ENCODE data around the gene CERKL.

The CERKL gene

DNA sequence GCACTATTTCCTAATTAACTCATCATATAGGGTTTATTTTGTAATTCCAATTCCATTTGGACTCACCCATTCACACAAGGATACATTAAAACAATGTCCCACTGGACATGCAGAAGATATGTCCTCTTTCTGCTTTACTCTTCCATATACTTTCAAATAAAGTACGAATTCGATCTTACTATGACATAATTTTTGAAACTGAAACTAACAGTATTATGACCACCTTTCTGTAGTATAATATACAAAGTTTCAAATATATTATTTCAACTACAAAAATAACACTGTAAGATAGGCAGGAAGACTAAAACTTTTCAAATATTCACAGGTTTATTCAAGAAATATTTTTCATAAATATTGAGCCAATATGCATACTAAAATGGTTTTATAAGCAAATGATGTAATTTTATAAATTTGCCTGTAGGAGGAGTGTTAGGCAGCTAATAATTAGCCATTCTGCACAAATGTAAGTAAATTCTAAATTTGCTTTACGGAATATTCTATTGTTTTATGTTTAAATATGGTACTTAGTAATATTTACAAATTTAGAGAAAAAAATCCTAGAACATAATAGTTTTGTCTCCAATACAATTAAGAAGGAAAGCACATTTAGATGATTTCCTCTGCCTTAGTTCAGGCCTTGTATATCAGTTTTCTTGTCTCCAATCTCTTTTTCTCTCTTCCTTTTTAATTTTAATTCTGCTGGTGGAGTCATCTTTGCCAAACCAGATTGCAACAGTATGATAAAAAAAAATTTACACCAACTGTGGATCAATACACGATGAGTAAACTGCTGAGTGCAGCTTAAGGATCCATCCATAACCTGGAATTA lies 85.9 kb downstream of the CERKL start:
- DNase-seq (ENCODE audit: extremely low read depth, low read depth): no peak
- H3K4me3 ChIP-seq (replicated peaks; ENCODE audit: low read depth, low read length): no peak overlapping the region
- TF ChIP-seq, protein P1, sequence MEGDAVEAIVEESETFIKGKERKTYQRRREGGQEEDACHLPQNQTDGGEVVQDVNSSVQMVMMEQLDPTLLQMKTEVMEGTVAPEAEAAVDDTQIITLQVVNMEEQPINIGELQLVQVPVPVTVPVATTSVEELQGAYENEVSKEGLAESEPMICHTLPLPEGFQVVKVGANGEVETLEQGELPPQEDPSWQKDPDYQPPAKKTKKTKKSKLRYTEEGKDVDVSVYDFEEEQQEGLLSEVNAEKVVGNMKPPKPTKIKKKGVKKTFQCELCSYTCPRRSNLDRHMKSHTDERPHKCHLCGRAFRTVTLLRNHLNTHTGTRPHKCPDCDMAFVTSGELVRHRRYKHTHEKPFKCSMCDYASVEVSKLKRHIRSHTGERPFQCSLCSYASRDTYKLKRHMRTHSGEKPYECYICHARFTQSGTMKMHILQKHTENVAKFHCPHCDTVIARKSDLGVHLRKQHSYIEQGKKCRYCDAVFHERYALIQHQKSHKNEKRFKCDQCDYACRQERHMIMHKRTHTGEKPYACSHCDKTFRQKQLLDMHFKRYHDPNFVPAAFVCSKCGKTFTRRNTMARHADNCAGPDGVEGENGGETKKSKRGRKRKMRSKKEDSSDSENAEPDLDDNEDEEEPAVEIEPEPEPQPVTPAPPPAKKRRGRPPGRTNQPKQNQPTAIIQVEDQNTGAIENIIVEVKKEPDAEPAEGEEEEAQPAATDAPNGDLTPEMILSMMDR (IDR thresholded peaks at IDR 0.05; ENCODE audit: low read depth, low read length, missing control alignments): no peak

DNA sequence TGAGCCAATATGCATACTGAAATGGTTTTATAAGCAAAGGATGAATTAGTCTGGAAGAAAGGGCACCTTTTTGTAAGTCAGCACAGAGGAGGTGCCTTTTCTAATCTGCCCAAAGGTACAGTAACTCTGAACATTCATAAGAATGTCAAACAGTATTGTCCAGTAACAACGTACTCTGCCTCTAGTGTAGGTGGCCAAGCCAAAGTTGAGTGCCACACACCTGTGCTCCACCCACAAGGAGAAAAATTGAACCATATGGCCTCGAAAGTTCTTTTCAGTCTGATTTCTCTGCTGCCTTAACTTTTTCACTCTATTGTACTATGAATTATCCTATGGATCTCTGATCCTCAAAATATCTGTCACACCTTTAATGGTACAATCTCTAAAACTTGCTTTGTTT lies 86.8 kb downstream of the CERKL start:
- no peak overlapping the region for H3K4me3 ChIP-seq (replicated peaks; ENCODE audit: low read depth, low read length)
- DNase-seq (ENCODE audit: extremely low read depth, low read depth): no peak
- TF ChIP-seq, protein P1 (IDR thresholded peaks at IDR 0.05; ENCODE audit: low read depth, low read length, missing control alignments): no peak

GRCh38 chr2:181566334-181567032 lies 90.4 kb downstream of the CERKL start:
- no peak for DNase-seq (ENCODE audit: extremely low read depth, low read depth)
- H3K4me3 ChIP-seq (replicated peaks; ENCODE audit: low read depth, low read length): no peak overlapping the region
- TF ChIP-seq, protein P1 (IDR thresholded peaks at IDR 0.05; ENCODE audit: low read depth, low read length, missing control alignments): no peak

DNA sequence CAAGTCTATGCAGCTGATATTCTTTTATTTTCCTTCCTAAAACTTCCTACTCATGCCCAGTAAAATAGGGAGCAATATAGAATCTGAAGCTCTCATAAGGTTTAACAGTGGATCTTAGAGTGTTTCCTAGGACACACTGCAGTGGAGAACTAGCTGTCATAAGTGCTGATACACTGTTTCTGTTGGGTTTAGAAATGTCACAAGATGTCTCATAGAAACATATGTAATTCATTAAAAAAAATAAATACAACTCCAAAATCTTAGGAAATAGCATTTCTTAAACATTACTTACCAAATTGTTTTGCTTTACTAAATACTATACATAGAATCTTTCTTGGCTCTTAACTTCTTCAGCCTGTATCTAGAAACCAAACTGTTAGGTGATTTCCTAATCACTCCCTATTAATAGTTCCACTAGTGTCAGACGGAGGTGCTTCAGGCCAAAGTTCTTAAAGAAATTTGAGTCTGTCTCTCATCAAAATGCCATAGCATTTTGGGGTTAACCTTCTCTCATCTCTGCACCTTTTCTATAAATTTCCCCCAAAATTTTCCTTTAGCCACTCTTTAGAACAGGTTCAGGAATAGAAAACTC lies 93.7 kb downstream of the CERKL start:
- TF ChIP-seq, protein P1 (IDR thresholded peaks at IDR 0.05; ENCODE audit: low read depth, low read length, missing control alignments): no peak
- H3K4me3 ChIP-seq (replicated peaks; ENCODE audit: low read depth, low read length): no peak overlapping the region
- no peak for DNase-seq (ENCODE audit: extremely low read depth, low read depth)

DNA sequence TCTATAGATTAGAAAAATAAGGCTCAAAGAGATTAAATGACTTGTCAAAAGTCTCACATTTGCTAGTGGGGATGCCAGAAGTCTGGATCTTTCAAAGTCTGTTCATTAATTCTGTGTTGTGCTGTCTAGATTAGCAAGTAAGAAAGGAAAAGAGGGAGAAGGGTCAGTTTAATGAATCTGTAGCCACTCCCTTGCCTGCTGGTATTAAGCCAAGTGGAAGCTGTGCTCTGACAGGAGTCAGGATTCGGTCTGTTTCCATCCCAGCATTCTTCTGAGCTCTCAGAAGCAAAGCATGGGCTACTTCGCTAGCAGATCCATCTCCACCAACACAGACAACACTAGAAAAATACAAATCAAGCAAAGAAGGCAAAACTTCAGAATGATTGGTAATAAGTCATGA lies 98.5 kb downstream of the CERKL start:
- no peak for DNase-seq (ENCODE audit: extremely low read depth, low read depth)
- TF ChIP-seq, protein P1 (IDR thresholded peaks at IDR 0.05; ENCODE audit: low read depth, low read length, missing control alignments): no peak
- H3K4me3 ChIP-seq (replicated peaks; ENCODE audit: low read depth, low read length): no peak overlapping the region

DNA sequence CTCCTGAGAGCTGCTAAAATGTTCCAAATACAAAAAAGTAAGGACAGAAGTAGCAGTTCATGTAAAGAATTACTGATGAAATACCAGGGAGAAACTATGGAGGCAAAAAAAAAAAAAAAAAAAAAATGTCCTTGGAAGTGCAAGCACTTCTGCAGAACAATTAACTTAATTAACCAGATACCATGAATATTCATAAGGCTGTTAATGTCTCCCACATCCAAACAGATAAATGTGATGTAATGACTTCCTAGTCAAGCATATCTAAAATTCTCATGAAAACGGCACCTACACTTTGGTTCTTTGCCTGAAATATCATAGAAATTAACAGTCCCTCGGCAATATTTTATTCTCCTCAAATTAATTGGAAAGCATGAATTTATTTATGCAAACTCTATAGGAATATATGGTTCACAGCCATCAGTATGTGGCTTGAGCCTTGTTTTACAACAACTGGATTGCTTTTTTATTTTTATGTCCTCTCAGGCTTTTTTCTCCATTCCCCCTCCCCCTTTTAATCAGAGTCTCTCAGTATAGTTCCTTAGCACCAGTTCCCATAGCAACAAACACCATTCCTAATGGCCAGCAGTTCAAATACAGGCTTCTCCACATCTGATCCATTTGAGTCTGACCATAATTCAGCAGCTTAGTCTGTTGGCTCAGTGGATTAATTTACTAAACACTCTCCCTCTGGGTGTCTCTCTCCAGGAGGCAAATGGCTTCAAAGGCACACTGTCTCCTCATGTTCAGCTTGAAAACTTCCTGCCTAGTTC lies 102.7 kb downstream of the CERKL start:
- H3K4me3 ChIP-seq (replicated peaks; ENCODE audit: low read depth, low read length): no peak overlapping the region
- DNase-seq (ENCODE audit: extremely low read depth, low read depth): no peak
- TF ChIP-seq, protein P1 (IDR thresholded peaks at IDR 0.05; ENCODE audit: low read depth, low read length, missing control alignments): no peak
